Stimulated activated CD4-positive, alpha-beta T cell treated with anti-CD3 and anti-CD28 coated beads, Interleukin-2, amount 100 ng/mL, for 24 hours (primary cell): Measurements from ENCODE around the gene CD180.
A peak's percentile ranks its signal among the peaks of the same experiment; 100 is the strongest.

Source experiments
- DNase-seq, 2 donors: peaks; one replicate each; pipeline ENCODE4 v3.0.0-alpha.2; 2020

The CD180 gene

DNA sequence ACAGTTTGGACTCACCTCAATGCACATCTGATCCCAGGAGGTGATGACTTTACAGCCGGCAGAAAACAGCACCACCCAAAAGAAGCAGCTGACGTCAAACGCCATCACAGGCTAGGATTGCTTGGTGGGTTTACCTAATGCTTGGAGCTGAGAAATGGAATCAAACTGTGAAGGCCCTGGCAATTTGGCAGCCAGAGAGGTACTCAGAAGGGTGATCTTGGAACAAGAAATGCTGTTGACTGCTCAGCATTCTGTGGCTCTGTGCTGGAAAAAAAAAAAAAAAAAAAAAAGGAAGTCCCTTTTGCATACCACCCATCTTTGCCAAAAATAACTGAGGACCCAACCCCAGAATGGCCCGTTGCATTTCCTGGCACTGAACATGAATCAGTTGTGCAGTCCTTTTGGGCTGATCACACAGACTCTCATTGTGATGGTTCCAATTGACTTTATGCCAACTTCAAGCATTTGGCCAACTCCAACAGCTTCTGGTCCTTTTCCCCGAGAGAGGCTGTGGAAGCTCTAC lies at the start of gene CD180:
CD180 (minus strand) TSS at position 263 of the 523 bp plus-strand sequence; CDS start at position 105, 158 bp downstream.
- no peak for DNase-seq

DNA sequence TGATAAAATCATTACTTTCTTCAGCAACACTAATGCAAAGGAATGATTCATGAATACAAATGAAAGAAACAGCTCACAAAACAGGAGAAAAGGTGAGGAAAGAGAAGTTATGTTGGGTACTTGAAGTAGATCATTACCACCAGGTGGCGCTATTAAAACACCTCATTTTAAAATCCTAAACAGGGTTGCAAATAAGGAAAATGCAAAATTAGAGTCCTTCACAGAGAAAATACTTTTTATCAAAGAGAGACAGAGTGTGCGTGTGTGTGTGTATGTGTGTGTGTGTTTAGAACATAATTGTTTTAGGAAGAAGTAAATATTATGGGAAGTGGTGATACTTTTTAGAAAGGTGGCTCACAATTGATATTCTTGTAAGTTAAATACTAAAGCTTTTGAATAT lies 49.5 kb upstream of the CD180 start:
- no peak for DNase-seq

DNA sequence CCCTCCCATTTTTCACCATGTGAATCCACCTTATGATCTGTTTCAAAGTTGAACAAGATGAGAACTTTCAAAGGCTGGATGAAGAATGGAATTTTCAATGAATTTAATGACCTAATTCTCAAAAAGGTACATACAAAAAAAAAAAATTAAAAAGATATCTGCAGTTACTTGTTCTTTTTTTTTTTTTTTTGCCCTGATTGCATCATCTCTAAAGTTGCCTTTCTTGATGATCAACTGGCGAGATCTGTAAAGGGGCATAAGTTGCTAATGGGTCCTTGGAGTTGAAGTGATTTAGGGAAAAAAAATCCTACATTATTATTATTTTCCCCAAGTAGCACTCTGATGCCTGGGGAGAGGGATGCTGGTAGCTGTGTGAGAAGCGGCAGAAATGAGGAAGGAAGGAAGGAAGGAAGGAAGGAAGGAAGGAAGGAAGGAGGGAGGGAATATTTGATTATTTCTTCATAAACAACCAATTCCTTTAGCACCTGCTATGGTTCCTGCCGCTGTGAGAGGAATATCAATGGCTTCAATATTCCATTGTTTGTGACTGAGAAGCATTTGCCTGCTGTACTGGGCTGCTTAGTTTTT lies 48.8 kb upstream of the CD180 start:
- DNase-seq = no peak

DNA sequence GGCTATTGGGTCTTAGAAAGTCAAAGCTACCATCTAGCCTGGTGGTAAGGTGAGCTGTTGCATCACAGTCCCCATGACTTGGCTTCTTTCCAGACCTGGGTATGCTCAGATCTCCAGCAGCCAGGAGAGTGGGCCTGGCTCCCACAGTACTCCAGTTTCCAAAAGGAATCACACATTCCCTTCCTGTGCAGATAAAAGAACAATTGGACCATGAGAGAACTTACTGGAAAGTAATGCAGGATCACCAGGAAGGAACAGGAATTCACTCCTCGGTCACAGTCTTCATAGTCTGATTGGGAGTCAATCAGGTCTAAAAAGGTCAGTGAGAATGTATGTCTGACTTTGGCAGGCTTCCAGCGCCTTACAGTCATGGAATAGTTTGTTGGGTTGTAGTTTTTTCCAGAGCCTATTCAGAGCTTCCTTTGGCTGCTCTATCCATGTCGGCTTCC lies 47.8 kb upstream of the CD180 start:
- no peak for DNase-seq

GRCh38 chr5:67243944-67244343 lies 47.3 kb upstream of the CD180 start:
- DNase-seq = no peak

- DNase-seq = no peak
These were observed 46.8 kb upstream of the CD180 start for GRCh38 chr5:67243349-67243748.

DNA sequence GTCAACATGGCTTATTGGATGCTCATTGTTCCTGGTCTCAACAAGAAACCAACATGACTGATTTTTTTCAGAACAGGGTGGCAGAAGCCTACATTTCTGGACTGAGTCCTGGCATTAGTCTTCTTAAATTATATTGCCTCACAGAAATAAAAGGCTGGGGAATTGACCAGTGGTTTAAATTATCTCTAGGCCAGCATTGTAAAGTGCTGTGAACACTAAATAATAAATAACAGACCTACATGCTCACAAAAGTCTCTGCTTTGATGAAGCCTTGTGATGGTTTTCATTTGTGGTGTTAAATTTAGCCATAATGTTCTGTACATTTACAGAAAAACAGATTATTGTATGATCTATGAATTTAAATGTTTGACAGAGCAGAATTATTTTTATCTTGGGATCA lies 44.7 kb upstream of the CD180 start:
- no peak for DNase-seq

- DNase-seq = no peak
These were observed 44.2 kb upstream of the CD180 start for GRCh38 chr5:67240846-67241245.

GRCh38 chr5:67240065-67240464 lies 43.5 kb upstream of the CD180 start:
- no peak for DNase-seq

GRCh38 chr5:67238191-67238590 lies 41.6 kb upstream of the CD180 start:
- no peak for DNase-seq

- no peak for DNase-seq
These were observed 39.0 kb upstream of the CD180 start for GRCh38 chr5:67235399-67236110.

DNA sequence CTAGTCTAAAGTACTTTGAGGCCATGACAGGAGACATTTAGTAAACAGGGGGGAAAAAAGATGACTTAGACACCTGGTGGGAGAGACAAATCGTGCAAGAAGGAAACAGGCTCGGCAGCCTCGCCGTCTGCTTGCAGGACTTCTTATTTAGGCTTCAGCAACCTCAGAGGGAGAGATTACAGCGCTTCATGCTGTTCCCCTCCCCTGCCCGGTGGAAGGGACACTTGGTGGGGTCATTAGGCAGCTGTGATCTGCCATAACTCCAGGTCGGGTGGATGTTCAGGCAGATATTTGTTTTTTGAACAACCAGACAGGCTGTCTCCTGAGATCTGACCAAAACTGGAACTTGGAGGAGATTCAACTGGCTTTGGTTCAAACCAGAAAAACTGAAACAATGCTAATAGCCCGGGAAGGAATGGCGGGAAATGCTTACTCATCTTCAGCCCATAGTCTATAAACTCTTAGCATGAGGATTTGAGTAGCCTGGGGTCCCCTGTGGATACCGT lies 38.1 kb upstream of the CD180 start:
- DNase-seq = no peak

DNA sequence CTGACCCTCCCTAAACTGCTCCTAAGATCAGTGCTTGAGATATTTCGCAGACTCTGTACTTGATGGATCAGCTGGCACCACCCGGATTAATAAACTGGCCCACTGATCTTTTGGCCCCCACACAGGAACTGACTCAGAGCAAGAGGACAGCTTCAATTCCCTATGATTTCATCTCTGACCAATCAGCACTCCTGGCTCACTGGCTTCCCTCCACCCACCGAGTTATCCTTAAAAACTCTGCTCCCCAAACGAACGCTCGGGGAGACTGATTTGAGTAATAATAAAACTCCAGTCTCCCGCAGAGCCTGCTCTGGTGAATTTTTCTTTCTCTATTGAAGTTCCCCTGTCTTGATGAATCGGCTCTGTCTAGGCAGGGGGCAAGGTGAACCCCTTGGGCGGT lies 36.5 kb upstream of the CD180 start:
- DNase-seq = no peak

GRCh38 chr5:67223211-67223610 lies 26.6 kb upstream of the CD180 start:
- no peak for DNase-seq

DNA sequence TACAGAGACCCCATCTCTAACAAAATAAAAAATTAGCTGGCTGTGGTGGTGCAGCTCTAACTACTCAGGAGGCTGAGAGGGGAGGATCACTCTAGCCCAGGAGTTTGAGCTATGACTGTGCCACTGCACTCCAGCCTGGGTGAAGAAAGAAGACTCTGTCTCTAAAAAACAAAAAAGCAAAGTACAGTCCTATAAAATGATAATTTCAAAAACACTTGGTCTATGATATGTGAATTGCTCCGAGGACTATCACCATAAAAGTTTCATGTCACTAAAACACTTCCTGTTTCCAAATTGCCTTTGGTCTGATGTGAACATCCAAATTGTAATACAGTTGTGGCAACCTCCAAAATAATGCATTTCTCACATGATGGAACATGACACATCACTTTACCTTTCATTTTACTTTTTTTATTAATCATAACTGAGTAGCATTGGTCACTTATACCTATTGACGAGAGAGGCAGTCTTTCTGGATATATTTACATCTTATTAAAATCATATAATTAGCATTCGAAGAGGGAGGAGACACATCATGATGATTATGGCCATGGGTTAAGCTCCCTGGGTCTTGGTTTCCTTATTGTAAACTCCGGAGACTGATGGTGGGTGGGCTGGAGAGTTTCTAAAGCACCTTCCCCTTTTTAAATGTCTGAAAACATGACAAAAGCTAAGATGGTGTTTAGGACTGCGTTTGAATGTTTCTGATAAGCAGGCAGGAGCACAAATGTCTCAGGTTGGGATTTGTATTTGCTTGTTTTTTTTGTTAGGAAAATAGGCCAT lies 25.8 kb upstream of the CD180 start:
- DNase-seq = no peak

DNA sequence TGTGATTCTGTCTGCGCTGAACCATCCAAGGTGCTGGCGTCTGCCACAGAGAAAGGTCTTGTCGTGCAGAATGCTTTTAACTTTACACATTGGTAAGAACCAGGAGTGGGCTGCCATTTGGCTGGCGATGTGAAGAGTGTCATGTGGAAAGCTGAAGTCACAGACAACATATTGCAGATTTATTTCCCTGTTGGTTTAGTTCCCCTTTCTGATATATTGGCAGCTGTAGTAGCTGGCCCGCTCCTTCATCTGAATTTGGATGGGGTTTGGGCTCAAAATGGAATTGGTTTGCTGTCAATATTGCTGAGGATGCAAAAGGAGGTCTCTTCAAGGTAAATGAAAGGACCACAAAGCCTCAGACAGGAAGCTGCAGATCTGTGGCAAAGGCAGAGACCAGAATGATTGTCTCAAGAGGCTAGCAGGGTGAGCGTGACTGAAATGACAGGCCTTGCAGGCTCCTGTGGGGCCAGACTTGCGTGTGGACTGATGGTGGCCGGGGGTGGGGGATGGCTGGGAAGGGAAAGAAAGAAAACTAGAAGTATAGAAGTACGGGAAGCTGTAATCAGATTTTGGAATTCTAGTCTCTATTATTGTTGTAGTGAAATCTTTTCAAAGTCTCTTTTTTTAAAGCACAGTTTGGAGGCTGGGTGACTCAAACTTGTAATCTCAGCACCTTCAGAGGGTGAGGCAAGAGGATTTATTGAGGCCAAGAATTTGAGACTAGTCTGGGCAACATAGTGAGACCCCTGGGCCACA lies 25.1 kb upstream of the CD180 start:
- DNase-seq = peak in 1 of 2 donors; percentile 33

DNA sequence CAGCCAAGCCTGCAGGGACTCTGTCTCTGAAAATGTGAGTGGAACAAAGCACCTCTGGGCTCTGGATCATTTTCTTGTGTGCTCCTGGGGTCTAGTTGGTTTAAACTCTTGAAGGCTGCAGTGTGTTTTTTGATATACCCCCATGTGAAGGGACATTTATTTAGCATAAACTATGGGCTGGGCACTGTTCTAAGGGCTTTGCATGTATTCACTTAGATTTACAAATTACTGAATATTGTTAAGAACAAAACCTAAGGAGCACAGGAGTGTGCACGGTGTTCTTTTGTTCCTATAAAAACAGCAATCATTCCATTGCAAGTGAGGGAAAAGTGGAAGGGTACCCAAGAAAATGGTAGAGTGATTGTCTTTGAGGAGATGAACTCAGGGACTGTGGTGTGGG lies 20.0 kb upstream of the CD180 start:
- DNase-seq = no peak

DNA sequence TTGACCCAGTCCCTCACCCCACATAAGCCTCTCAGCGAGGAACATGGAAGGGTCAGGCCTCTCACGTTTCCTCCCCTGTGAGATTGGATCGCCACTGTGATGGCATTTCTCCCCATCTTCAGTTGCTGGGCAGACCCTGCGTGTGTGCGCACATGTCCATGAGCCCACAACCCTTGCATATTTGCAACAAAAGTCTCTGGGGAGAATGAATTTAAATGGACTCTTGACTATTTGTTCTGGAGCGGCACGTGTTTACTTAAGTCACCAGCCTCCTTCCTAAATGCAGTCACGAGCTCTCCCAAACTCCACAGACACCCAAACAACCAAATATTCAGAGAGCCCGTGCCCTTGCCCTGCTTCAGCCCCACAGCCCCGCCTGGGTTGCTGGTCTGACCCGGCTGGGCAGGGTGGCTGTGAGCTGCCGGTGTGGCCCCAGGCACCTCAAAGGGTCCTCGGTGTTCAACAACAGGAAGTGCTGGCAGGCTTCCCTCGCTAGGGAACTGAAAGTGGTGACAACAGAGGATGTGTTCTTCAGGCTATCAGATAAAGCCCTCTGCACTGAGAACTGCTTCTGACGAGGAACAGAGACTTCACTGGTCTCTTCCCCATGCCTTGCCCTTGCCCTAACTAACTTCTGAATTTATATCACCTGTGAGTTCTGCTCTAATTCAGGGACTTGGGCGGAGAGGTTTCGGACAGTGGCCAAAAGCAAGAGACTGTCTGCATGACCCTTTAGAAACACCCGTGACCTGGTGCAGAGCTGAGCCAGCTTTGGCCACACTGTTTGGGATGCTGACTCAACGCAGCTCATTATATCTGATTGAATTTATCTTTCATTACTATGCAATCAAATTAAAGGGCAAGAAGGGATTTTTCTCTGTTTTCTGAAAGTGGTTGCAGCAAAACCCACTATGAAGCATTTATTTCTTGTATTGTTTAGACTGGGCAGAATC lies 19.2 kb upstream of the CD180 start:
- peak; percentile 65 for DNase-seq

DNA sequence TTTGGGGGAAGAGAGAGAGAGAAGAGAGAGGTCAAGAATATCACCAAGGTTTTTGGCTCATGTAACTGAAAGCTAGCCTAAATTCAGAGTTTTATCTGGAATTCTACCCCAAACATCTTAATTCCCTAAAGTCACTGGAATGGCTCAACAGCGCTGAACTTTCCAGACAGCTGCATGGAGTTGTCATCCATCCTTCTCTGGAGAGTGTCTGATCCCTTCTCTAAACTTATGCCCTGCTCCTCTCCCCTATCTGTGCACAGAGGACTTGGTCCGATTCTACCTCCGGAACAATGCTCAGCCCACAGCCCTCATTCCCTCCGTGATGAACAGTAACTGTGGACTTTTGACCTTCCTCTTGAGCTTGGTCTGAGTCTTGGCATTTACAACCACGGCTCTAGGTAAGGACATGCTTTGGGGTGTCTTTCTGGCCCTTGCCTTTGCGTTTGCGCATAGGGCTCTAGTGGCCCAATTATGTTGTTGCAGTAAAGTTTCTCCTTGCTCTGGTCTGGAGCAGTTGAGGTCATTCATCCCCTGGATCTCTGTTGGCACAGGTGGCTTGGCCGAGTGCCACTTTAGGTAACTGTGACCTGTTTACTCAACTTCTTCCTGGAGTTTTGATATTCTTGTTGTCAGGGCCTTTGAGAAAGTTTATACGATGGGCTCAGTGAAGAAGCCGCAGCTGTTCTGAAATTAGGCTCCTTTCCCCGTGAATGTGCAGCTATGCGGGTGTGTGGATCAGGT lies 18.3 kb upstream of the CD180 start:
- no peak for DNase-seq

DNA sequence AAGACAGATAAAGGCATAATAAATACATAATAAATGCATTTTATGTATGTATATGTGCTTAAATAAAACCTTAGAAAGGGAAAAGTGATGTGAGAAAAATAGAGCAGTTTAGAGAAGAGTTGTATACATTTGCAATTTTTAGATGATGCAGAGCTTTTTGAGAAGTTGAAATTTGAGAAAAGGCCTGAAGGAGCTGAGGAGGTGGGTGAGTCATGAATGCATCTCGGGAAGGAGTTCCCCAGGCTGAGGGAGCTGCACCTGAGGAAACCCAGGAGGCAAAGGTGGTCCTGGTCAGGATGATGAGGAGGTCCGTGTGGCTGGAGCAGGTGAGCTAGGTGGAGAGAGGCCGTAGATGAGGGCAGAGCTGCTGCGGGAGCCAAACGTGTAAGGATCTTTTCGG lies 17.4 kb upstream of the CD180 start:
- no peak for DNase-seq

GRCh38 chr5:67211926-67212325 lies 15.3 kb upstream of the CD180 start:
- DNase-seq = no peak
